Large intestine (tissue), 3 donors: Measurements from ENCODE around the gene DHX32. TPM values are rescaled to one million over a fixed set of nuclear protein-coding genes. Genes with fewer than 3 reads are reported as not detected.

Experiments used
- DNase-seq, 2 donors: peaks; one replicate each; pipeline versions ENCODE4 v3.0.0 to v3.0.0-alpha.2; 2013
- H3K27ac ChIP-seq: one replicate; pipeline ENCODE4 v1.5.1; 2013; ENCODE audit warnings: low read length
- H3K27me3 ChIP-seq: 2 replicates; pipeline ENCODE4 v1.6.1; 2013; ENCODE audit warnings: low read length; ENCODE audit not compliant: control insufficient read depth, insufficient read depth
- H3K36me3 ChIP-seq: 2 replicates; pipeline ENCODE4 v1.6.1; 2013; ENCODE audit warnings: low read length; ENCODE audit not compliant: control insufficient read depth, insufficient read depth
- H3K4me1 ChIP-seq: one replicate; pipeline ENCODE4 v1.6.1; 2013; ENCODE audit warnings: low read length; ENCODE audit not compliant: control insufficient read depth, insufficient read depth
- H3K4me3 ChIP-seq: one replicate; pipeline ENCODE4 v1.5.1; 2013; ENCODE audit warnings: low read length
- H3K9me3 ChIP-seq: one replicate; pipeline ENCODE4 v1.6.1; 2013; ENCODE audit warnings: mild to moderate bottlenecking, low read depth, low read length, moderate library complexity; ENCODE audit not compliant: control insufficient read depth
- WGBS: methylation state at CpG from one replicate; pipeline ENCODE4 v1.1.5; 2013; ENCODE audit warnings: low lambda C conversion rate; ENCODE audit not compliant: insufficient coverage; 5-methylcytosine and 5-hydroxymethylcytosine counted together
- polyA plus RNA-seq: library from polyadenylated mRNA; unstranded; fragments of 120-200 nt; gene quantifications from one replicate; pipeline ENCODE4 v1.2.1, GENCODE V29; 2013

Gene DHX32
- polyA plus RNA-seq, 1 donor, result 37.2 TPM

GRCh38 chr10:125849448-125849847 lies 31.6 kb downstream of the DHX32 start:
- WGBS, result 73% methylated on average over 2 of the region's 7 CpGs
- no peak for DNase-seq
- peaks cover 67% of the 10 kb centered on the region for H3K36me3 ChIP-seq

GRCh38 chr10:125848857-125849256 lies 32.2 kb downstream of the DHX32 start:
- Histone ChIP-seq H3K27ac (no peak overlapping the region), H3K9me3 (no peaks in the 10 kb centered on the region), H3K27me3 (no peaks in the 10 kb centered on the region), H3K4me1 (no peaks in the 10 kb centered on the region), H3K4me3 (no peak overlapping the region), H3K36me3 (peaks cover 65% of the 10 kb centered on the region)
- 100% methylated on average over 1 of the region's 2 CpGs for WGBS
- no peak for DNase-seq

More at GRCh38 chr10:125849448-125849847, 31.6 kb downstream of the DHX32 start:
- H3K4me1 ChIP-seq, result no peaks in the 10 kb centered on the region
- H3K9me3 ChIP-seq, result no peaks in the 10 kb centered on the region
- H3K27ac ChIP-seq, result no peak overlapping the region
- no peaks in the 10 kb centered on the region for H3K27me3 ChIP-seq
- H3K4me3 ChIP-seq, result no peak overlapping the region

GRCh38 chr10:125848371-125848770 lies 32.7 kb downstream of the DHX32 start:
- 100% methylated on average over 1 of the region's 2 CpGs for WGBS
- H3K27ac ChIP-seq, result no peak overlapping the region
- H3K9me3 ChIP-seq, result no peaks in the 10 kb centered on the region
- H3K27me3 ChIP-seq, result no peaks in the 10 kb centered on the region
- H3K4me3 ChIP-seq, result no peak overlapping the region
- H3K36me3 ChIP-seq, result peaks cover 68% of the 10 kb centered on the region
- no peaks in the 10 kb centered on the region for H3K4me1 ChIP-seq
- DNase-seq, result no peak

GRCh38 chr10:125846894-125847293 lies 34.2 kb downstream of the DHX32 start:
- no peaks in the 10 kb centered on the region for H3K4me1 ChIP-seq
- peaks cover 65% of the 10 kb centered on the region for H3K36me3 ChIP-seq
- no CpG with 5 or more reads among the region's 3 CpGs for WGBS
- no peak overlapping the region for H3K4me3 ChIP-seq
- H3K9me3 ChIP-seq, result no peaks in the 10 kb centered on the region
- DNase-seq, result no peak
- no peaks in the 10 kb centered on the region for H3K27me3 ChIP-seq
- no peak overlapping the region for H3K27ac ChIP-seq

GRCh38 chr10:125845617-125846016 lies 35.5 kb downstream of the DHX32 start:
- DNase-seq, result no peak
- H3K36me3 ChIP-seq, result peaks cover 65% of the 10 kb centered on the region
- no peak overlapping the region for H3K4me3 ChIP-seq
- no peak overlapping the region for H3K27ac ChIP-seq
- no CpG with 5 or more reads among the region's 11 CpGs for WGBS
- H3K4me1 ChIP-seq, result no peaks in the 10 kb centered on the region
- no peaks in the 10 kb centered on the region for H3K9me3 ChIP-seq
- H3K27me3 ChIP-seq, result no peaks in the 10 kb centered on the region

- Histone ChIP-seq H3K4me1 (no peaks in the 10 kb centered on the region), H3K27me3 (no peaks in the 10 kb centered on the region), H3K4me3 (no peak overlapping the region), H3K36me3 (peaks cover 65% of the 10 kb centered on the region), H3K9me3 (no peaks in the 10 kb centered on the region), H3K27ac (no peak overlapping the region)
- DNase-seq, result no peak
- WGBS, result no CpG with 5 or more reads among the region's 7 CpGs
These were observed 36.3 kb downstream of the DHX32 start for GRCh38 chr10:125844751-125845221.

GRCh38 chr10:125843603-125844329 lies 37.3 kb downstream of the DHX32 start:
- DNase-seq, result no peak
- Histone ChIP-seq H3K27me3 (no peaks in the 10 kb centered on the region), H3K9me3 (no peaks in the 10 kb centered on the region), H3K27ac (no peak overlapping the region), H3K36me3 (peaks cover 68% of the 10 kb centered on the region), H3K4me1 (no peaks in the 10 kb centered on the region), H3K4me3 (no peak overlapping the region)
- WGBS, result 56% methylated on average over 2 of the region's 9 CpGs

- no peak for DNase-seq
- H3K27me3 ChIP-seq, result no peaks in the 10 kb centered on the region
- H3K4me1 ChIP-seq, result no peaks in the 10 kb centered on the region
- no peaks in the 10 kb centered on the region for H3K9me3 ChIP-seq
- no peak overlapping the region for H3K27ac ChIP-seq
- no peak overlapping the region for H3K4me3 ChIP-seq
- WGBS, result no CpG with 5 or more reads among the region's 3 CpGs
- H3K36me3 ChIP-seq, result peaks cover 74% of the 10 kb centered on the region
These were observed 40.1 kb downstream of the DHX32 start for GRCh38 chr10:125840955-125841354.

GRCh38 chr10:125840406-125840805 lies 40.7 kb downstream of the DHX32 start:
- H3K36me3 ChIP-seq, result peaks cover 73% of the 10 kb centered on the region
- no peaks in the 10 kb centered on the region for H3K9me3 ChIP-seq
- no peaks in the 10 kb centered on the region for H3K4me1 ChIP-seq
- WGBS, result no CpG with 5 or more reads among the region's 9 CpGs
- H3K27ac ChIP-seq, result no peak overlapping the region
- DNase-seq, result no peak
- H3K4me3 ChIP-seq, result no peak overlapping the region
- no peaks in the 10 kb centered on the region for H3K27me3 ChIP-seq

- no peaks in the 10 kb centered on the region for H3K9me3 ChIP-seq
- no peaks in the 10 kb centered on the region for H3K4me1 ChIP-seq
- H3K27me3 ChIP-seq, result no peaks in the 10 kb centered on the region
- no peak for DNase-seq
- no peak overlapping the region for H3K4me3 ChIP-seq
- no peak overlapping the region for H3K27ac ChIP-seq
- 100% methylated on average over 2 of the region's 9 CpGs for WGBS
- peaks cover 76% of the 10 kb centered on the region for H3K36me3 ChIP-seq
These were observed 42.1 kb downstream of the DHX32 start for GRCh38 chr10:125838802-125839575.
